ENCODE measurements around the gene TUBA4A.
"Not testable (repeated sequence)": the region's sequence is repeated elsewhere in the genome, so short reads cannot be mapped to it uniquely, and the experiment has no call there.

TUBA4A gene

DNA sequence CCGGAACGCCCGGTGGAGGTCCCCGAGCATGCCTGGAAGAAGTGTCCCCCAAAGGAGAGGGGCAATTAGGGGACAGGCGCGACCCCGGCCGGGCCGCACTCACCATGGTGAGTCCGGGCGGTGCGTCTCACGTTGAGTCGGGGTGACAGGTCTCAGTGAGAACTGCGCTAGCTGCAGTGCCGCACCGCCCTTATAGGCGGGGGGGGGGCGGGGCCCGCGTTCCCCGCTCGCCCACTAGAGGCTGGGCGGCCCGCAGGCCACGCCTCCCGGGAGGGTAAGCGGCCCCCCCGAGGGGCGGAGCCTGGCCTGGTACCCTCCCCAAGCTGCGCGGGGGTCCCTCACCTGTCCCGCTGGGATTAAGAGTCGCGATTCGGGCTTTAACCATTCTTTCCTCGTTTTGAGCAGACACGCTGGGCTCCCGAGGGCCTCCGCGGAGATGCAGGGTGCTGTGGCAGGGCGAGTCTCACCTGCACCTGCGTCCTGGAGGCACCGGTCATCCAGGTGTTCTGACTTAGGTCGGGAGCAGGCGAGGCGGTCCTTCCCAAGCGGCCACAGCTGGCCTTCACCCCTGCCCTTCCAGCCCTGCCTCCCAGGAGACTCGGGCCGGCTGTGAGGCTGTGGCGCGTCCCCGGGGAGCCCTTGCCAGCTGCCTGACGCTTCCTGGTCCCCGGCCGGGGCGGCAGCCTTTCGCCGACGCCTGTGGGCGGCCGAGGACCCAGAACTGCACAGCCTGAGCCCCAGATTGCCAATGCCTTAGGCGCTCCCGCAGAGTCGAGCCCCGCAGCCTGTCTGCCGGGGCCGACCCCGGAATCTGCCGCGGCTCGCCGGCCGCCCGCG, at the start of gene TUBA4A:
TUBA4A (minus strand) TSS at position 166 of the 837 bp plus-strand sequence; CDS start at position 106, 60 bp downstream.
- peak; percentile 95 for DNase-seq

DNA sequence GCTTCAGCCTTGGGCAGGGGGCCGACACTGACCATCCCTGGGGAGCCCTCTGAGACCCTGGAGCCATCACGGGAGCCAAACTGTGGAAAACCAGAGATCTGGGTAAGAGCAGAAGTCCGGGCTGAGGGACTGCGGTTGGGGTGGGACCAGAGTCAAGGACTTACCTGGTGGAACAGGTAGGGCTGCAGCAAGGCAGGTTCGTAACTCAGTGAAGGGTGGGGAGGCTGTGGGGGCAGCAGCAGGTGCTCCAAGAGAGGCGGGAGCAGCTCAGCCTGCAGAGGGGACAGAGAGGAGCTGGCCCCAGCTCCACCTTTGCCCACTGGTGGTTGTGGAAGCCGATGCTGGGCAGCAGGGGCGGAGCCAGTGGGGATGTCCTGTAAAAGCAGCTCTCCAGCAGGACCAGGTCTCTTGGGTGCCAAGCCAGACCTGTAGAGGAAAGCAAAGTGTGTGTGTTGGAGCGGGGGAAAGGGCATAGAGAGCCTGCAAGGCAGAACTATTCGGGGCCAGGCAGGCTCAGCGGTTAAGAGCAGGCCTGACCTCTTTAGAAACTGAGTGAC, 48.8 kb upstream of the TUBA4A start:
- DNase-seq: no peak

DNA sequence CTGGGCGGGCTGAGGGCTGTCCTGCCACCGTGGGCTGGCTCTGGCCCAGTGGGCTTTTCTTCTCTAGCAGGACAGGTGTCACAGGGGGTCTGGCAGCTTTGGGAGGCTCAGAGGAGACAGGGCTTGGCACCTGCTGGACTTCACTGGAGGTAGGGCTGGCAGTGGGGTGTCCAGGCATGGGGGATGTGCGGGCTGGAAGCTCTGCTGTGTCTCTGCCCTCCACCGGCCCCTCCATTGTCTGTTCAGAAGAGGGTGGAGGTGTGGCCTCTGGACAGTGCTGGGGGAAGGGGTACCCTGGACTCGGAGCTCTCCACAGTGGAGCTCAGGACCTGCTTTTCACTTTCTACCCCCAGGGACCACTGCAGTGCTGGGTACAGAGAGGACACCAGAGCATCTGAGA, 46.3 kb upstream of the TUBA4A start:
- peak; percentile 47 for DNase-seq

DNA sequence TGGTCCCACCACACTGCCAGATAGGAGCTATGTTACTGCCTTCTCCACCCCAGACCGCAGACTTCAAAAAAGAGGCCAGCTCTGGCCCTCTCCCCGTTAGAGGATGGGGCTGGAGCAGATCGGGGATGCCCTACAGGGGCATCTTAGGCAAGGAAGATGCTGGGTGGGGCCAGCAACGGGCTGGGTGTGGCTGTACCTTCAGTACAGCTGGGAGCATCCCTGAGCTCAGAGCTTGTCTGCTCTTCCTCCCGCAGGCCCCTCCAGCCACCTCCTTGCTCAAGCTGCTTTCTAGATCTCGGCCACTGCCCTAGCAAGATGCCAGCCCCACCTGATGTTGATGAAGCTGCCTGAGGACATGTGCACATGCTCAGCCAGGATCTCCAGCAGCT, 45.6 kb upstream of the TUBA4A start:
- no peak for DNase-seq

GRCh38 chr2:219298759-219299371, 45.1 kb upstream of the TUBA4A start:
- DNase-seq: peak; percentile 98

- DNase-seq: peak; percentile 54
Measured at GRCh38 chr2:219297766-219298456, 44.2 kb upstream of the TUBA4A start.

DNA sequence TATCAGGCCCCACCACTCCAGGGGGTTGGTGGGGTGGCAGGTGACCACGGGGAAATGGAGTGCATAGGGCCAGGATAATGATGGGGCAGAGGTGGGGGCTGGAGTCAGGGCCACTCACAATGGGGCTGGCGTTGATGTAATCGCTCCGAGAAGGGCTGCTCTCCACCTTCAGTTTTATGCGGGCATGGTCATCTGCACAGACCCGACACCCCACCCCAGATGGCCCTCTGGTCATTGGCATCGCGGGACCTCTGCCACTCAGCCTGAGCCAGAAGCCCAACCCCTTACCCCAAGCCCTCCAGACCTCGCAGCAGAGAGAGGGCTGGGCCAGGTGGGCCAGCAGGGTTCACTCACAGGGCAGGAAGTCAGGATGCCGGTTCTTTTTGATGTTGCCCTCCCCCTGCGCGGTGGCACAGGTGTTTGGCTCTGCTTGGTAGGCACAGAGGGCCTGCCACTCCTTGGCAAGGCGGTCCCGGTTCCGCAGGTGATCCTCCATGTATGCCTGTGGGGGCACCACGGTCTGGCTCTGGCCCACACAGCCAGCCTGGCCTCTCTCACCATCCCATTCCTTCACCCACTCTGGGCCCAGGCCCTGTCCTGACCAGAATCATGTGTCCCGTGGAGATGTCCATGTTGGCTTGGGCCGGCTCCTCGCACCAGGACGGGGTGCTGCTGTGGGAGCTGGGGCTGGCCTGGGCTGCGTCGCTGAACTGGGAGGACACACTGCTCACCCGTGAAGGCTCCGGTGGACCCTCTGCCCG, 43.1 kb upstream of the TUBA4A start:
- DNase-seq: no peak

DNA sequence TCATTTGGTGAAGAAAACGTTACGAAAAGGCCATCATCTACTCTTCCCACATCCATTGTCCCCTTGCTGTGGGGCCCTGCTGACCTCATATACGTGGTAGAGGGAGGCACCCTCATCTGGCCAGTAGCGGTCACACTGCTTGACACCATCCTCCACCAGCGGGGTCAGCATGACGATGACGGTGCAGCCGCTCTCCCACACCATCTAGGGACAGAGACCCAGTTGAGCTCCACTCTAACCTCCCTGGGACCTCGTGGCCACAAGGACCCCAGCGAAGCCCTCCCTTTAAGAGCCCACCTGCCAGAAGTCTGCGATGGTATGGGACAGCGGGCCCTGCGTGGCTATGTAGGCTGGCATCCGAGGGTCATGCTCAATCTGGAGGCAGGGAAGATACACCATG, 42.4 kb upstream of the TUBA4A start:
- DNase-seq: no peak

DNA sequence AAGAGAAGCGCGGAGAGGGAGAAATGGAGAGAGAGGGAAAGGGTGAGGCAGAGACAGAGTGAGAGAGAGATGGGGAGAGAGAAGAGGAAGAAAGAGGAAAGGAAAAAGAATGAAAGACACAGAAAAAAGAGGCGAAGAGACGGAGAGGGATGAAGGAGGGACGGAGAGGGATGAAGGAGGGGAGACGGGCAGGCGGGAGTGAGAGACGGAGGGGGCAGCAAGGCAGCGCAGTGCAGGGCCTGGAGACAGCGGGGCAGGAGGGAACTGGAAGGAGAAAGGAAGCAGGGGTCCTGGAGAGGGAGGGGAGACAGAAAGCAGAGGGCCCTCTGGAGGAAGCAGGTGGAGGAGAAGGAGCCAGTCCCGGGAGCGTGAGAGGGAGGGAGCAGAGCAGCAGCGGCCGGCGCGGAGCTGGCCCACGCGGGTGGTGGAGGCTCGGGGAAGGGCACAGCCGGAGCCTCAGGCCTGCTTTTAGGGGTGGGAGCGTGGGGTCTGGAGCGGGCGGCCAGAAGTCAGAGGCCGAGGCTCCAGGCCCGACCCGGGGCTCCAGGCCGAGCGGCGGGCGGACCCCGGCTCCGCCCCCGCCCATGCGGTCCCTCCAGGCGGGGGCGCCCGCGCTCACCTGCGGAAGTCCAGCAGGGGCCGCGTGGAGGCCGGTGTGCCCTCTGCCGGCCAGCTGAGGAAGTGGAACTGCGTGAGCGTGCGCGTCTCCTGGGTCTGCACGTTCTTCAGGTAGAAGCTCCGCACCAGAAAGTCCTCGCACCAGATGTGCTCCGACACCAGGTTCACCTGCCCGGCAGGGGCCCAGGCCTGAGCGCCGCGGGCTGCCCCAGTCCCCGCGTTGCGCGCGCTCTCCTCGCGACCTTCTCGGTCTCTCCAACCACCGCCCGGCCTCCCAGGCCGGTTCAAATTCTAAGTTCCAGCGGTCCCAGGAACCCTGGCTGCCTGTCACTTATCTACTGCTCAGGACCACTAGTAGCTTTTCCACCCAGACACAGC, 40.9 kb upstream of the TUBA4A start:
- DNase-seq: peak; percentile 95

GRCh38 chr2:219293736-219294231, 40.1 kb upstream of the TUBA4A start:
- DNase-seq: peak; percentile 56

DNA sequence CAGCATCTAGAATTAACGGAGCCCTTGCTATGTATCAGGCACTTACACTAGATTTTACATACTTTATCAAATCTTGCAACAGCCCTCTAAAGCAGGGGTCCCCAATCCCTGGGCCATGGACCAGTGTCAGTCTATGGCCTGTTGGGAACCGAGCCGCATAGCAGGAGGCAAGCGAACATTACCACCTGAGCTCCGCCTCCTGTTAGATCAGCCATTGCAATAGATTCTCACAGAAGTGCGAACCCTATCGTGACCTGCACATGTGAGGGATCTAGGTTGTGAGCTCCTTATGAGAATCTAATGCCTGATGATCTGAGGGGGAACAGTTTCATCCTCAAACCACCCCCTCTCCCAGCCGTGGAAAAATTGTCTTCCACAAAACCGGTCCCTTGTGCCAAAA, 38.9 kb upstream of the TUBA4A start:
- DNase-seq: peak; percentile 43

GRCh38 chr2:219291910-219292490, 38.3 kb upstream of the TUBA4A start:
- no peak for DNase-seq

DNA sequence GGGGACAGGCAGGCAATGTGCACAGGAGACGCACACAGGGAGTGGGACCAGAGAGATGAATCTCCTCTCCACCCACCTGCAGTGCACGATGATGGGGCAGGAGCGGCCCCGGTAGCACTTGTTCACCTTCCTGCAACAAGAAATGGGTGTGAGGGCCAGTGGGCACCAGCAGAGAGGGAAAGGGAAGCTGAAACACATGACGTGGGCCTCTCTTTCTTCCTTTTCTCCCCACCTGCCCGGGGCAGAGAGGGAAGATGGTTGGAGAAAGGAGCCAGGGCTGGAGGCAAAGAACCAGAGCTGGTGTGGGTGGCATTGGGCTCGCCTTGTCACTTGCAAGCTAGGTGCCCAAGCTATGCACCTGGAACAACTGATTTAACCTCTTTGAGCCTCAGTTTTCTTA, 37.7 kb upstream of the TUBA4A start:
- no peak for DNase-seq

DNA sequence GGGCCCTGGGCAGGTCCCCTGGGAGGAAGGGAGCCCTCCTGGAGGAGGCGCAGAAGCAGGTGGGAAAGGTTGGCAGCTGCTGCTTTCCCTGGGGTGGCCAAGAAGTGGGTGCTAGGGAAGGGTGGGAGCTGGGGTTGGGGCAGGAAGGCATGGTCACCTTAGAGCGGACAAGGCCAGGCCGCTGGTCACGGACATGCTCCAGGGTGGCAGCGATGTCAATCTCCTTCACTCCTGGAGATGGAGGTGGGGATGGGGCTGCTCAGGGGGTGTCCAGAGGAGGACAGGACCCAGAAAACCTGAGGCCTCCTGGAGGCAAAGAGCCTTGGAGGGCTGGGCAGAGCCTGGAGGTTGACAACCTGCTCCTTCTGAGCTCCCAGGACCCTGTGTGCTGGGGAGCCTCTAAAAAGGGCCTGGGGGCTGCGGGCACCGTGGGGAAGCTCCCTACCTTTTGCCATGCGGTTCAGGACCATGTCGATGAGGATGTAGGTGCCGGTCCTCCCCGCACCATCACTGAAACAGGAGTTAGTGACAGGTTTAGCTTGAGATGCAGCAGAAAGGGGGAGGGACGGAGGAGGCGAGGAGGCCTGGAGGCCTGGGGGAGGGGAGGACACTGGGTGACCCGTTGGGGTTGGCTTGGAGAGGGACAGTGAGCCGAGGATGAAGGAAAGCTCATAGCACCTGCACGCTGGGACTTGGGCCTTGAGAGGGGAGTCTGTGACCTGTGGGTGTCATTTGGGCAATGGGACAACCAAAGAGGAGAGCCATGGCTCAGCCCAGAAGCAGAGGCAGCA, 36.9 kb upstream of the TUBA4A start:
- no peak for DNase-seq

DNA sequence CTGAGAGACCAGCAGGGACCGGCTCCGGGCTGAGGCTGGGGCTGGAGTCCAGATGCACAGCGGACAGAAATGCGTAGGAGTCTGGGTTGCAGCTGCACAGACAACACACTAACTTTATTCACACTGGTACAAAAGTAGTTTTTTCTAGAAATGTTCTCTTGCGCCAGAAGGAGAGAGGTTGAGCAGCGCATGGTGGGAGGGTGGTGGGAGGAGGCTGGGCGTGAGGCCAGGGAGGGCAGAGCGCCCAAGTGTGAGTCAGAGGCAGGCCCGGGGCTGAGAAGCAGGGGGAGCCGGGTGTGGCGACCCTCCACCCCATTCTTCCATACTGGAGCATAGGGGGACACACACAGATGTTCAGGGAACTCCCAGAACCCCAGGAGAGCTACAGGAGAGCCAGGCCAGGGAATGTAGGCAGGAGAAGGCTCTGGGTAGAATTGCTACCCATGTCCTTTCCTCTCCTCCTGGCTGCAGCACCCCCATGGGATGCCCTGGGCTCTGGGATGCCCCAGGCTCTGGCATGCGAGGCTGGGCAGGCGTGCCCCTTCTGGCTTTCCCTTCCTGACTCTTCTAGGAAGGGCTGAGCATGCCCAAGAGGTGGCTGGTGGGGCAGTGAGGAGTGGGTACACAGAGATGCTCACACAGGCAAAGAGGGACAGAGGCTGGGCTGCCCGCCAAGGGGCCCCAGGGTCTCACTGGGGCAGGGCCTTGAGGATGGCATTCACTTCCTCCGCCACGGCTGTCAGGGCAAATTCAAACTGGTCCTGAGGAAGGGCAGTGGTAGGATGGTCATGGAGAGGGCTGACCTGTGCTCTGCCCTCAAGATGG, 36.0 kb upstream of the TUBA4A start:
- DNase-seq: no peak

- DNase-seq: no peak
Measured at GRCh38 chr2:219289195-219289536, 35.4 kb upstream of the TUBA4A start.

DNA sequence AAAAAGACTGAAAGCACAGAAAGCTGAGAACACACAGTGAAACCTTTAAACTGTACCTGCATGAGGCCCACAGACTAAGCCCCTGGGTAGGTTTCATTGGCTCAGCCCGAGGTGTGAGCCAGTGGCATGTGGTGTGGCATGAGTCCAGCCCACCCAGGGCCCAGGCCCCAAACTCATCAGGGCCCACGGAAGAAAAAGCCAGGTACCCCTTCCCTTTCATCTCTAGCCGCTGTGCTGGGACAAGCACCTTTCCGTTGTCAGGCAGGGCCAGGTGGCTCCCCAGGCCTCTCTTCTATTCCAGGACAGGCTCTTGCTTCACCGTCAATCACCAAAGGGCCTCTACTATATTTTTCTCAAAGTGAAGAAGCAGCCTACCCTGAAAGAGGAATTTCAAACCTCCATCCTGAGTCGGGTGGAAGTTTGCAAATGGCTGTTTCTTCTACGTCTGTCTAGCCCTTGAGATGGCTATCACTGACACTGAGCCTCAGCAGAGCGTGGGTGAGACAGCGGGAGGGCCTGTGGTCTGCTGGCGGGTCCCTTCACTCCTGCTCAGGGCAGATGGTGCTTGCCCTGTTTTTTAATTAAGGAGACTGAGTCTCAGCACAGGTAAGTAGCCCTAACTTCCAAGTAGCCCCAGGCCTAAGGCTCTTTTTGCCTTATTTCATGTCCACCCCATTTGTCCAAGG, 34.0 kb upstream of the TUBA4A start:
- no peak for DNase-seq

GRCh38 chr2:219287116-219287440, 33.4 kb upstream of the TUBA4A start:
- not testable (repeated sequence) for DNase-seq

Measured in activated CD8-positive, alpha-beta memory T cell treated with anti-CD3 and anti-CD28 coated beads for 24 hours (primary cell).